PC-3 (cell line): ENCODE measurements around the gene WNK2. TPM values are rescaled to one million over a fixed set of nuclear protein-coding genes. Genes with fewer than 3 reads are reported as not detected.

Experiments used
- ATAC-seq: fragments of 200-7000 bp; cut with Tn5 transposase; 2 replicates; pipeline ENCODE4 v1.9.1; 2020; ENCODE audit warnings: mild to moderate bottlenecking, moderate library complexity
- BruUV-seq: library from RNA; stranded (reverse); fragments of 400-500 nt; replicated peaks from 2 replicates; lab custom pipeline; 2021; lab: Mats Ljungman, UMichigan
- CTCF ChIA-PET: fragments of 300-600 bp; sonication (Branson Sonifier 250); formaldehyde crosslinking; loops from one replicate; lab custom pipeline; 2022; ENCODE audit warnings: antibody characterized with exemption; lab: Charles Lee
- POLR2A ChIA-PET: fragments of 300-600 bp; sonication (Branson Sonifier 250); formaldehyde crosslinking; loops from one replicate; lab custom pipeline; 2022; ENCODE audit warnings: antibody characterized with exemption; ENCODE audit not compliant: unreplicated experiment; lab: Charles Lee
- DNase-seq: peaks from one replicate; pipeline ENCODE4 v3.0.0-alpha.2; 2015
- H2AFZ ChIP-seq: fragments of 300-600 bp; sonication (generic); 2 replicates; pipeline ENCODE4 v1.6.0; 2016; ENCODE audit warnings: antibody characterized with exemption, low read length
- H3F3A ChIP-seq: fragments of 300-600 bp; sonication (generic); one replicate; pipeline ENCODE4 v1.6.0; 2017; ENCODE audit warnings: antibody characterized with exemption, low read length, control low read depth, mild to moderate bottlenecking; ENCODE audit not compliant: unreplicated experiment
- H3K27ac ChIP-seq: fragments of 300-600 bp; sonication (generic); 2 replicates; pipeline ENCODE4 v1.5.1; 2016; ENCODE audit warnings: mild to moderate bottlenecking, low read length
- H3K27me3 ChIP-seq: fragments of 300-600 bp; sonication (generic); 2 replicates; pipeline ENCODE4 v1.6.1; 2016; ENCODE audit warnings: low read length, mixed read lengths
- H3K36me3 ChIP-seq: fragments of 300-600 bp; sonication (generic); 2 replicates; pipeline ENCODE4 v1.6.1; 2016; ENCODE audit warnings: low read depth, mixed run types, low read length, mixed read lengths
- H3K4me1 ChIP-seq: fragments of 300-600 bp; sonication (generic); 2 replicates; pipeline ENCODE4 v1.5.1; 2016; ENCODE audit warnings: low read length; ENCODE audit not compliant: insufficient read depth
- H3K4me2 ChIP-seq: fragments of 300-600 bp; sonication (generic); 2 replicates; pipeline ENCODE4 v1.6.0; 2016; ENCODE audit warnings: low read length
- H3K4me3 ChIP-seq: fragments of 300-600 bp; sonication (generic); 2 replicates; pipeline ENCODE4 v1.5.1; 2016; ENCODE audit warnings: mild to moderate bottlenecking, low read length, mixed read lengths
- H3K79me2 ChIP-seq: fragments of 300-600 bp; sonication (generic); 2 replicates; pipeline ENCODE4 v1.6.1; 2017; ENCODE audit warnings: low read length, mixed read lengths
- H3K9ac ChIP-seq: fragments of 300-600 bp; sonication (generic); 2 replicates; pipeline ENCODE4 v1.6.0; 2016; ENCODE audit warnings: mild to moderate bottlenecking, low read length
- H3K9me2 ChIP-seq: fragments of 300-600 bp; sonication (generic); replicated peaks from 2 replicates; pipeline ENCODE4 v1.6.1; 2016; ENCODE audit warnings: mixed run types, low read length, mixed read lengths
- H3K9me3 ChIP-seq: fragments of 300-600 bp; sonication (generic); 2 replicates; pipeline ENCODE4 v1.6.1; 2016; ENCODE audit warnings: low read length, mixed read lengths
- H4K20me1 ChIP-seq: fragments of 300-600 bp; sonication (generic); 2 replicates; pipeline ENCODE4 v1.6.1; 2016; ENCODE audit warnings: low read length, mixed read lengths
- EZH2 ChIP-seq: fragments of 300-600 bp; sonication (generic); IDR thresholded peaks from one replicate; pipeline ENCODE4 v1.6.1; 2017; ENCODE audit warnings: antibody characterized with exemption, mild to moderate bottlenecking, low read length; ENCODE audit not compliant: unreplicated experiment
- EZH2phosphoT487 ChIP-seq: fragments of 300-600 bp; sonication (generic); IDR thresholded peaks from 2 replicates; pipeline ENCODE4 v1.6.1; 2018; ENCODE audit warnings: mild to moderate bottlenecking, antibody characterized with exemption, low read length, borderline replicate concordance
- intact Hi-C: fragments of 100-400 bp; cut with micrococcal nuclease; formaldehyde crosslinking; loops from 2 replicates; pipeline ENCODE4 v1.9.0; 2023
- total RNA-seq: library from RNA; depleted of rRNA; stranded (reverse); fragments of >200 nt; gene quantifications from 2 replicates; pipeline ENCODE4 v1.2.3, GENCODE V29; 2014
- TF ChIP-seq, protein P1 (sequence below): fragments of 300-600 bp; sonication (generic); conservative IDR thresholded peaks from 2 replicates; pipeline ENCODE4 v1.5.1; 2017; ENCODE audit warnings: antibody characterized with exemption, low read depth, mild to moderate bottlenecking, low read length

The WNK2 gene
- total RNA-seq, 1 experiment from 2014 or later, result 11.7 TPM

DNA sequence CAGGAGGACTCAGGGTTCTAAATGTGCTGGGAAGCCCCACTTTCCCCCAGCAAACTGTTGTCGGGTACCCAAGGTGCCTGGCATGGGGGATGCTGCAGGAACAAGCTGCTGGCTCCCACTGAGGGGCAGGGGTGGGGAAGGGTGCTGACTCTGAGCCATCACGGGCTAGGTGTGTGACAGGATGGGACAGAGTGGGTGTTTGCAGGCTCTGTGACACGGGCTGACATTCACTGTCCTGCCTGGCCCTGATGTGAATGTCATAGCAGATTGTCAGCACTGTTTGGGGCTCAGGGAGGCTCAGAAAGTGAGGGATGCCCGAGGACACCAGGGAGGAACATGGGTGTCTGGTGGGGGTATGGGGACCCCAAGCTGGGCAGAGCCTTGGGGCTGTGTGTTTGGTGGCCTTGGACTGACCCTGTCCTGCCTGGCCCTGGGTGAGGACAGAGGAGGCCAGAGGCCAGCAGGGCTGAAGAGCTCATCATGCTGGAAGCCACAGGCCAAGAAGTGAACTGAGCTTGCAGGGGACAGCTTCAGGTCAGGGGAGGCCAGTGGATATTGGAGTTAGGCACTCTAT lies 20.6 kb downstream of the WNK2 start:
- no peak for ATAC-seq
- Histone ChIP-seq H3K27ac (no peak overlapping the region), H3K36me3 (no peaks in the 10 kb centered on the region), H3K4me2 (no peak overlapping the region), H3K9me3 (no peaks in the 10 kb centered on the region), H3K27me3 (no peaks in the 10 kb centered on the region), H3K4me1 (peaks cover 14% of the 10 kb centered on the region), H2AFZ (no peak overlapping the region), H3F3A (no peaks in the 10 kb centered on the region), H4K20me1 (no peaks in the 10 kb centered on the region), H3K9me2 (no peaks in the 10 kb centered on the region), H3K9ac (no peak overlapping the region), H3K79me2 (peaks cover 40% of the 10 kb centered on the region), H3K4me3 (no peak overlapping the region)
- no peak for DNase-seq
- TF ChIP-seq EZH2 (no peak), EZH2phosphoT487 (no peak)
- TF ChIP-seq, protein P1, sequence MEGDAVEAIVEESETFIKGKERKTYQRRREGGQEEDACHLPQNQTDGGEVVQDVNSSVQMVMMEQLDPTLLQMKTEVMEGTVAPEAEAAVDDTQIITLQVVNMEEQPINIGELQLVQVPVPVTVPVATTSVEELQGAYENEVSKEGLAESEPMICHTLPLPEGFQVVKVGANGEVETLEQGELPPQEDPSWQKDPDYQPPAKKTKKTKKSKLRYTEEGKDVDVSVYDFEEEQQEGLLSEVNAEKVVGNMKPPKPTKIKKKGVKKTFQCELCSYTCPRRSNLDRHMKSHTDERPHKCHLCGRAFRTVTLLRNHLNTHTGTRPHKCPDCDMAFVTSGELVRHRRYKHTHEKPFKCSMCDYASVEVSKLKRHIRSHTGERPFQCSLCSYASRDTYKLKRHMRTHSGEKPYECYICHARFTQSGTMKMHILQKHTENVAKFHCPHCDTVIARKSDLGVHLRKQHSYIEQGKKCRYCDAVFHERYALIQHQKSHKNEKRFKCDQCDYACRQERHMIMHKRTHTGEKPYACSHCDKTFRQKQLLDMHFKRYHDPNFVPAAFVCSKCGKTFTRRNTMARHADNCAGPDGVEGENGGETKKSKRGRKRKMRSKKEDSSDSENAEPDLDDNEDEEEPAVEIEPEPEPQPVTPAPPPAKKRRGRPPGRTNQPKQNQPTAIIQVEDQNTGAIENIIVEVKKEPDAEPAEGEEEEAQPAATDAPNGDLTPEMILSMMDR, result no peak
- no TSS peak for BruUV-seq
- ChIA-PET CTCF (no interaction called here), POLR2A (no interaction called here)
- intact Hi-C loops, result no loop called here

DNA sequence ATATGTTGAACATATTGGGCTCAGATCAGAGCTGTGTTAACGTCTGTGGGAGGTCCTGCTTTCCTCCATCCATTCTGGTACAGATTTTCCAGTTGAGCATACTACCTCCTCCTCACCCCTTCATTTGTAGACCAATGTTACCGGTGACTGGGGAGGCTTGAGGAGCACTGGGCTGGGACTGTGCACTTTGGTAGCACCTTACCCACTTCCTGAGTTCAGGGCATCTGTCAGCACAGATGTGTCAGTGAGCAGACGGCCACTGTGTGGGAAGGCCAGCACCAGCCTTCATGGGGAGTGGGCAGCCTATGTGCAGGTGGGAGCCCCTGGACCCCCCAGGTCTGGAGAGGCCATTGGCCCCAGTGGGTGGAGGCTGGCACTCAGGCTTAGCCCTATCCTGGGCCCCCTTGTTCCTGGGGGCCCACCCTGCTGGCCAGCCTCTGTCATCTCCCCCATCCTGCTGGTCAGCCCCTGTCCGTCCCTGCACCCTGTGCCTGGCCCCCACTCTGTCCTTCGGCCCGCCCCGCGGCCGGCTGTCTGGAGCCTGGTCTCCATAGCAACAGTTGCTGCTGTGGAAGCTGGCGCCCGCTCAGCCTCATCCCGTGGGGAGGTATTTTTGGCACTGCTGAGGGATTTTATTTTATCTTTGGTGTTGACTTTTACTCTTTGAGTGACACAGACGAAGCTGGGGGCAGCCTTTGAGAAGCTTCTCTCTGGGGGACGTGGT lies 21.3 kb downstream of the WNK2 start:
- ChIA-PET CTCF (no interaction called here), POLR2A (no interaction called here)
- TF ChIP-seq, protein P1, result no peak
- TF ChIP-seq EZH2 (no peak), EZH2phosphoT487 (no peak)
- Histone ChIP-seq H3K9me2 (no peaks in the 10 kb centered on the region), H3K36me3 (no peaks in the 10 kb centered on the region), H3K79me2 (peaks cover 36% of the 10 kb centered on the region), H3K4me2 (no peak overlapping the region), H3K9ac (no peak overlapping the region), H4K20me1 (no peaks in the 10 kb centered on the region), H3K9me3 (no peaks in the 10 kb centered on the region), H3K27me3 (no peaks in the 10 kb centered on the region), H2AFZ (no peak overlapping the region), H3K27ac (no peak overlapping the region), H3F3A (no peaks in the 10 kb centered on the region), H3K4me1 (peaks cover 14% of the 10 kb centered on the region), H3K4me3 (no peak overlapping the region)
- BruUV-seq, result no TSS peak
- intact Hi-C loops, result no loop called here
- DNase-seq, result no peak
- no peak for ATAC-seq

DNA sequence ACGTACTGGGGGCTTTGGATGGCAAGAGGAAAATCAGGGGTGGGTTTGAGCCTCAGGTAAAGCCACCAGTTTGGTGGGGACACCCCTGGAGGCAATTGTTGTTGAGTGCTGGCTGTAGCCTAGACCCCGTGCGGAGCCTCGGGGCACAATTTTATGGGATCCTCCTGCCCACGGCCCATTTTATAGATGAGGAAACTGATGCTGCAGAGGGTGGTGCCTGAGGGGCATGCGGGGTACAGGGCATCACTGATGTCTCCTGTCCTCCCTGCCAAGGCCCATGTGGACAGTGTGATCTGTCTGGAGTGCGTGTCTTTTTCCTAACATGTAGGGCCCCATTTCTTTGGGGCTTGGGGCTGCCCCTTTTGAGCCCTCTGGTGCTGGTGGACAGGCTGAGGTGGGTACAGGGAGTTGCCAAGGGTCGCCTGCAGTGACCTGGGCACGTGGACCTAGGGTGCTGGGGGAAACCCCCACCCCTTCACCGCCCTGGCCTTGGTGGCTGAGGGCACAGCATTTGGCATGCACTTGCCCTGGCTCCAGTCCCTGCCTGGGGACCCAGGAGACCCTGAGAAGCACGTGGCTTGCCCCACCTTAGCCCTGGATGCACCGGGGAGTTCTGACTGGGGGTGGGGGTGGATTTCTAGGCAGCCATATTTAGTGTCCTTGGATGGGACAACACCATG lies 22.1 kb downstream of the WNK2 start:
- no TSS peak for BruUV-seq
- Histone ChIP-seq H3K4me2 (no peak overlapping the region), H3K9me3 (no peaks in the 10 kb centered on the region), H3K4me1 (peaks cover 11% of the 10 kb centered on the region), H3K27me3 (no peaks in the 10 kb centered on the region), H3F3A (no peaks in the 10 kb centered on the region), H3K36me3 (no peaks in the 10 kb centered on the region), H3K27ac (no peak overlapping the region), H3K79me2 (peaks cover 27% of the 10 kb centered on the region), H3K9ac (no peak overlapping the region), H4K20me1 (no peaks in the 10 kb centered on the region), H2AFZ (no peak overlapping the region), H3K4me3 (no peak overlapping the region), H3K9me2 (no peaks in the 10 kb centered on the region)
- no peak for DNase-seq
- ChIA-PET CTCF (no interaction called here), POLR2A (no interaction called here)
- intact Hi-C loops, result no loop called here
- TF ChIP-seq, protein P1, result no peak
- TF ChIP-seq EZH2phosphoT487 (no peak), EZH2 (no peak)
- no peak for ATAC-seq
